KOPT-K1 (cell line): ENCODE data around the gene IDNK.
"Not testable (repeated sequence)": the region's sequence is repeated elsewhere in the genome, so short reads cannot be mapped to it uniquely, and the experiment has no call there.

Experiments
- H3K27ac ChIP-seq: fragments of 200-600 bp; sonication (generic); 2 replicates; pipeline ENCODE4 v1.5.1; 2016; ENCODE audit warnings: antibody characterized with exemption, mild to moderate bottlenecking, low read depth, low read length; ENCODE audit not compliant: poor library complexity, severe bottlenecking
- H3K36me3 ChIP-seq: fragments of 200-600 bp; sonication (generic); 2 replicates; pipeline ENCODE4 v1.5.1; 2017; ENCODE audit warnings: antibody characterized with exemption, mild to moderate bottlenecking, low read length, moderate library complexity; ENCODE audit not compliant: insufficient read depth
- H3K9me3 ChIP-seq: fragments of 200-600 bp; sonication (generic); 2 replicates; pipeline ENCODE4 v1.5.1; 2017; ENCODE audit warnings: antibody characterized with exemption, low read length, mild to moderate bottlenecking; ENCODE audit not compliant: insufficient read depth, poor library complexity, severe bottlenecking

The IDNK gene

GRCh38 chr9:83622939-83623678 lies at the start of gene IDNK:
Gene IDNK (plus strand): TSS chr9:83623143. CDS start chr9:83623172, 29 bp downstream.
- H3K36me3 ChIP-seq, result 0 out of 2 replicates have a peak, but pooled peaks cover 10% of the 10 kb centered on the region
- no peaks in the 10 kb centered on the region for H3K9me3 ChIP-seq
- H3K27ac ChIP-seq, result peak within 1 kb of the TSS; percentile 95

- Histone ChIP-seq H3K9me3 (peaks cover 8% of the 10 kb centered on the region), H3K36me3 (no peaks in the 10 kb centered on the region), H3K27ac (no peak overlapping the region)
Observed at GRCh38 chr9:83574482-83574881, 48.5 kb upstream of the IDNK start.

- Histone ChIP-seq H3K36me3 (no peaks in the 10 kb centered on the region), H3K9me3 (peaks cover 8% of the 10 kb centered on the region), H3K27ac (no peak overlapping the region)
Observed at GRCh38 chr9:83582029-83582428, 40.9 kb upstream of the IDNK start.

GRCh38 chr9:83583151-83584014 lies 39.6 kb upstream of the IDNK start:
- peaks cover 4% of the 10 kb centered on the region for H3K9me3 ChIP-seq
- no peak overlapping the region for H3K27ac ChIP-seq
- H3K36me3 ChIP-seq, result no peaks in the 10 kb centered on the region

- Histone ChIP-seq H3K36me3 (no peaks in the 10 kb centered on the region), H3K9me3 (no peaks in the 10 kb centered on the region), H3K27ac (no peak overlapping the region)
Observed at GRCh38 chr9:83584995-83585394, 37.9 kb upstream of the IDNK start.

- Histone ChIP-seq H3K27ac (no peak overlapping the region), H3K9me3 (no peaks in the 10 kb centered on the region), H3K36me3 (no peaks in the 10 kb centered on the region)
Observed at GRCh38 chr9:83588256-83588655, 34.7 kb upstream of the IDNK start.

GRCh38 chr9:83596899-83597504 lies 25.9 kb upstream of the IDNK start:
- no peaks in the 10 kb centered on the region for H3K9me3 ChIP-seq
- H3K36me3 ChIP-seq, result no peaks in the 10 kb centered on the region
- H3K27ac ChIP-seq, result no peak overlapping the region

- Histone ChIP-seq H3K36me3 (no peaks in the 10 kb centered on the region), H3K9me3 (no peaks in the 10 kb centered on the region), H3K27ac (no peak overlapping the region)
Observed at GRCh38 chr9:83598487-83598886, 24.5 kb upstream of the IDNK start.

- Histone ChIP-seq H3K27ac (no peak overlapping the region), H3K36me3 (no peaks in the 10 kb centered on the region), H3K9me3 (no peaks in the 10 kb centered on the region)
Observed at GRCh38 chr9:83599071-83599470, 23.9 kb upstream of the IDNK start.

- Histone ChIP-seq H3K9me3 (no peaks in the 10 kb centered on the region), H3K36me3 (no peaks in the 10 kb centered on the region), H3K27ac (no peak overlapping the region)
Observed at GRCh38 chr9:83601463-83601862, 21.5 kb upstream of the IDNK start.

GRCh38 chr9:83607620-83608019 lies 15.3 kb upstream of the IDNK start:
- H3K9me3 ChIP-seq, H3K27ac ChIP-seq, H3K36me3 ChIP-seq: not testable (repeated sequence)

- not testable (repeated sequence) for H3K9me3 ChIP-seq, H3K36me3 ChIP-seq, H3K27ac ChIP-seq
Observed at GRCh38 chr9:83613298-83613697, 9.6 kb upstream of the IDNK start.

GRCh38 chr9:83617299-83617698 lies 5.6 kb upstream of the IDNK start:
- H3K9me3 ChIP-seq, result no peaks in the 10 kb centered on the region
- no peaks in the 10 kb centered on the region for H3K36me3 ChIP-seq
- H3K27ac ChIP-seq, result no peak overlapping the region

- Histone ChIP-seq H3K36me3 (no peaks in the 10 kb centered on the region), H3K27ac (no peak overlapping the region), H3K9me3 (no peaks in the 10 kb centered on the region)
Observed at GRCh38 chr9:83620841-83621636, 1.9 kb upstream of the IDNK start.
